ENCODE measurements around the gene CCDC91.

DNA sequence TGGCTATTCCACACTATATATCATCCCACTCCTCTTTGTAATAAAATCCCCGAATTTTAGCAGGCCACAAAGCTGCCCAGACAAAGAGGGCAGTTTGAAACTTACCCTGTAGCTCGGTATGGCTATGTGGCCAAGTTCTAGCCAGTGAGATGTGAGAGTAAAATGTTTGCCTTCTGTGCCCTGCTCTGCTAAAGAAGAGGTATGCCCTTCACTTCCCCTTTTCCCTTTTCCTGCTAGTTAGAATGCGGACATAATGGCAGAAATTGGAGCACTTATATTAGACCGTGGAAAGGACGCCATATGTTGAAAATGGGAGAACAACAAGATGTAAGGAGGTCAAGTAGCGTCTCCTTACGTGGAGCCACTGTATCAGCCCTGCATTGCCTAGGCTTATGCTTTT is 11.5 kb upstream of the CCDC91 start:
- TF ChIP-seq, protein P1, sequence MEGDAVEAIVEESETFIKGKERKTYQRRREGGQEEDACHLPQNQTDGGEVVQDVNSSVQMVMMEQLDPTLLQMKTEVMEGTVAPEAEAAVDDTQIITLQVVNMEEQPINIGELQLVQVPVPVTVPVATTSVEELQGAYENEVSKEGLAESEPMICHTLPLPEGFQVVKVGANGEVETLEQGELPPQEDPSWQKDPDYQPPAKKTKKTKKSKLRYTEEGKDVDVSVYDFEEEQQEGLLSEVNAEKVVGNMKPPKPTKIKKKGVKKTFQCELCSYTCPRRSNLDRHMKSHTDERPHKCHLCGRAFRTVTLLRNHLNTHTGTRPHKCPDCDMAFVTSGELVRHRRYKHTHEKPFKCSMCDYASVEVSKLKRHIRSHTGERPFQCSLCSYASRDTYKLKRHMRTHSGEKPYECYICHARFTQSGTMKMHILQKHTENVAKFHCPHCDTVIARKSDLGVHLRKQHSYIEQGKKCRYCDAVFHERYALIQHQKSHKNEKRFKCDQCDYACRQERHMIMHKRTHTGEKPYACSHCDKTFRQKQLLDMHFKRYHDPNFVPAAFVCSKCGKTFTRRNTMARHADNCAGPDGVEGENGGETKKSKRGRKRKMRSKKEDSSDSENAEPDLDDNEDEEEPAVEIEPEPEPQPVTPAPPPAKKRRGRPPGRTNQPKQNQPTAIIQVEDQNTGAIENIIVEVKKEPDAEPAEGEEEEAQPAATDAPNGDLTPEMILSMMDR (IDR thresholded peaks at IDR 0.05; ENCODE audit: insufficient read depth, low read length) = no peak
- TF ChIP-seq, protein P2, sequence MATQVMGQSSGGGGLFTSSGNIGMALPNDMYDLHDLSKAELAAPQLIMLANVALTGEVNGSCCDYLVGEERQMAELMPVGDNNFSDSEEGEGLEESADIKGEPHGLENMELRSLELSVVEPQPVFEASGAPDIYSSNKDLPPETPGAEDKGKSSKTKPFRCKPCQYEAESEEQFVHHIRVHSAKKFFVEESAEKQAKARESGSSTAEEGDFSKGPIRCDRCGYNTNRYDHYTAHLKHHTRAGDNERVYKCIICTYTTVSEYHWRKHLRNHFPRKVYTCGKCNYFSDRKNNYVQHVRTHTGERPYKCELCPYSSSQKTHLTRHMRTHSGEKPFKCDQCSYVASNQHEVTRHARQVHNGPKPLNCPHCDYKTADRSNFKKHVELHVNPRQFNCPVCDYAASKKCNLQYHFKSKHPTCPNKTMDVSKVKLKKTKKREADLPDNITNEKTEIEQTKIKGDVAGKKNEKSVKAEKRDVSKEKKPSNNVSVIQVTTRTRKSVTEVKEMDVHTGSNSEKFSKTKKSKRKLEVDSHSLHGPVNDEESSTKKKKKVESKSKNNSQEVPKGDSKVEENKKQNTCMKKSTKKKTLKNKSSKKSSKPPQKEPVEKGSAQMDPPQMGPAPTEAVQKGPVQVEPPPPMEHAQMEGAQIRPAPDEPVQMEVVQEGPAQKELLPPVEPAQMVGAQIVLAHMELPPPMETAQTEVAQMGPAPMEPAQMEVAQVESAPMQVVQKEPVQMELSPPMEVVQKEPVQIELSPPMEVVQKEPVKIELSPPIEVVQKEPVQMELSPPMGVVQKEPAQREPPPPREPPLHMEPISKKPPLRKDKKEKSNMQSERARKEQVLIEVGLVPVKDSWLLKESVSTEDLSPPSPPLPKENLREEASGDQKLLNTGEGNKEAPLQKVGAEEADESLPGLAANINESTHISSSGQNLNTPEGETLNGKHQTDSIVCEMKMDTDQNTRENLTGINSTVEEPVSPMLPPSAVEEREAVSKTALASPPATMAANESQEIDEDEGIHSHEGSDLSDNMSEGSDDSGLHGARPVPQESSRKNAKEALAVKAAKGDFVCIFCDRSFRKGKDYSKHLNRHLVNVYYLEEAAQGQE (IDR thresholded peaks at IDR 0.05; ENCODE audit: insufficient replicate concordance, low read depth) = no peak
